Measurements from ENCODE around the gene PREB.

Gene PREB

DNA sequence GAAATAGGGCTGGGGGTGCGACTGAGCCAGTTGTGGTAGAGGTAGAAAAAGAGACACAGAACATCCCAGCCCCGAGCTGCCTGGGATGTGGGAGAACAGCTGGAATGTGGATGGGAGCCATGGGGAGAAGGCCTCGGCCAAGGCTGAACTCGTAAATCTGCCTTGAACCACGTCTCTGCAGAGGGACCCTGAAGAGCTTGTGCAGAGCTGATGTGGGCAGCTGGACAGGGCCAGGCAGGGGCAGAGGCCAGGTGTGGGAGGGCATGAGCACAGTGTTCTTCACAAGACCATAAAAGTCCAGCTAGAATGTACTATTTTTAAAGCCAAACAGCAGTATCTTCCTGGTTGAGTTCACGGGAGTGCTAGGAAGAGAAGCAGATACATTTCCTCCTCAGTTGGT lies 20.1 kb upstream of the PREB start:
- DNase-seq (ENCODE audit: low spot score): no peak
- in situ Hi-C loops (cut with MboI; ENCODE audit: low sequenced_read_pairs, unreplicated experiment): no loop called here
- TF ChIP-seq, protein P1, sequence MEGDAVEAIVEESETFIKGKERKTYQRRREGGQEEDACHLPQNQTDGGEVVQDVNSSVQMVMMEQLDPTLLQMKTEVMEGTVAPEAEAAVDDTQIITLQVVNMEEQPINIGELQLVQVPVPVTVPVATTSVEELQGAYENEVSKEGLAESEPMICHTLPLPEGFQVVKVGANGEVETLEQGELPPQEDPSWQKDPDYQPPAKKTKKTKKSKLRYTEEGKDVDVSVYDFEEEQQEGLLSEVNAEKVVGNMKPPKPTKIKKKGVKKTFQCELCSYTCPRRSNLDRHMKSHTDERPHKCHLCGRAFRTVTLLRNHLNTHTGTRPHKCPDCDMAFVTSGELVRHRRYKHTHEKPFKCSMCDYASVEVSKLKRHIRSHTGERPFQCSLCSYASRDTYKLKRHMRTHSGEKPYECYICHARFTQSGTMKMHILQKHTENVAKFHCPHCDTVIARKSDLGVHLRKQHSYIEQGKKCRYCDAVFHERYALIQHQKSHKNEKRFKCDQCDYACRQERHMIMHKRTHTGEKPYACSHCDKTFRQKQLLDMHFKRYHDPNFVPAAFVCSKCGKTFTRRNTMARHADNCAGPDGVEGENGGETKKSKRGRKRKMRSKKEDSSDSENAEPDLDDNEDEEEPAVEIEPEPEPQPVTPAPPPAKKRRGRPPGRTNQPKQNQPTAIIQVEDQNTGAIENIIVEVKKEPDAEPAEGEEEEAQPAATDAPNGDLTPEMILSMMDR (IDR thresholded peaks at IDR 0.05; ENCODE audit: borderline replicate concordance, control extremely low read depth, extremely low read depth, insufficient read depth, missing control alignments): no peak

DNA sequence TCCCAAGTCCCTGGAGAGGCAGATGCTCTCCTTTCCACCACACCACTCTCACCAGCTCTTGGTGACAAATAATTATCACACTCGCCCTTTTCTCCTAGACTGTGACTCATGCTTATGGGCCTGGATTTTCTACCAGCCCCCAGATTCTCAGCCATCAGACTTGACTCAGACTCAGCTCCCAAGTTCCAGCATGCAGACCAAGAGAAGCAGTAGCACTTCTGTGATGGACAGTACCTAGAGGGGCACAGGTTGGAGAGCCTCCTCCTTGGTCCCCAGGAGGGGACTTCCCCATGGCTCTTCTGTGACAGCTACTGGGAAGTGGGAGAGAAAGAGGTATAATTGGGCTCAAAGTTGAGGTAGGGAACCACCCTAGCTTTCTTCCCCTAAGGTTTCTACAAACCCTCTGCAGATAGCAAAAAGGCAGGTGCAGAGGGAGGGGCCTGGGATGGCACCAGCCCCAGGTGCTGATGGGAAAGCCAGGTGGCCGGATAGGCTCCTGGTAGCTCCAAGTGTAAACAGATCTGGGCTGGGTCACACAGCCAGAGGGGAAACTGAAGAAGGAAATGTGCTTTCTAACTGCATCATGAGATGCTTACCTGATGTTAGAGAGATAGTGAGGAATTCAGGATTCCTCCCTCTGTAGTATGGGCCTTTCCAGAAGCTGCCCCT lies 18.5 kb upstream of the PREB start:
- no peak for DNase-seq (ENCODE audit: low spot score)
- in situ Hi-C loops (cut with MboI; ENCODE audit: low sequenced_read_pairs, unreplicated experiment): no loop called here
- TF ChIP-seq, protein P1 (IDR thresholded peaks at IDR 0.05; ENCODE audit: borderline replicate concordance, control extremely low read depth, extremely low read depth, insufficient read depth, missing control alignments): no peak

DNA sequence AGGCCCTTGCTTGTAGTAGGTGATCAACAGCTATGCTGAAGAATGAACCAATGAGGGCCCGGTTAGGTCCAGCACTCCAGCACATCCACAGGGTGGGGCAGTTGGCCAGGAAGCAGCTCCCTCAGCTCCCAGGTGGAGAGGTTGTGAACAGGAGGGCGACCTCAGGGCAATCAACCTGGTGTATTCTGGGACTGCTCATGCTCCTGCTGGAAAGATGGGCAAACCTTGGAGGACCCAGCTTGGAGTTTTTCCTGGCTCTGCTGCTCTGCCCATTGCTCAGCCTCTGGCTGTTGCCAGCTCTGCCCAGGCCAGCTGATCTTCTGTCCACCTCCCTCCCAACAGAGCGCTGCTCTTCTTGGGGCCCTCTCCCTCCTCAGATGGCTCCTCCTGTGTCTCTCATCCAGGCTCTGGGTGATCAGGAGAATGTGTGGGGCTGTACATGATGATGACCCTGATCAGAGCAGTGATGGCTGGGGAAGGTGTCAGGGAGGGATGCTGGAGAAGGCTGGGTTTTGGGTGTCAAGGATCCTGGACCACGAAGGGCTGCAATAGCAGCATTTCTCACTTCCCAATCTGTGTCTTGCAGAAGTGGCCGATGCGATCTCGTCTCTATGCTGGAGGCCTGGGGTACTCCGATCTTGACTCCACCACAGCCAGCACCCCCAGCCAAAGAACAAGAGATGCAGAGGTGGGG lies 17.8 kb upstream of the PREB start:
- TF ChIP-seq, protein P1 (IDR thresholded peaks at IDR 0.05; ENCODE audit: borderline replicate concordance, control extremely low read depth, extremely low read depth, insufficient read depth, missing control alignments): no peak
- in situ Hi-C loops (cut with MboI; ENCODE audit: low sequenced_read_pairs, unreplicated experiment): no loop called here
- DNase-seq (ENCODE audit: low spot score): no peak

DNA sequence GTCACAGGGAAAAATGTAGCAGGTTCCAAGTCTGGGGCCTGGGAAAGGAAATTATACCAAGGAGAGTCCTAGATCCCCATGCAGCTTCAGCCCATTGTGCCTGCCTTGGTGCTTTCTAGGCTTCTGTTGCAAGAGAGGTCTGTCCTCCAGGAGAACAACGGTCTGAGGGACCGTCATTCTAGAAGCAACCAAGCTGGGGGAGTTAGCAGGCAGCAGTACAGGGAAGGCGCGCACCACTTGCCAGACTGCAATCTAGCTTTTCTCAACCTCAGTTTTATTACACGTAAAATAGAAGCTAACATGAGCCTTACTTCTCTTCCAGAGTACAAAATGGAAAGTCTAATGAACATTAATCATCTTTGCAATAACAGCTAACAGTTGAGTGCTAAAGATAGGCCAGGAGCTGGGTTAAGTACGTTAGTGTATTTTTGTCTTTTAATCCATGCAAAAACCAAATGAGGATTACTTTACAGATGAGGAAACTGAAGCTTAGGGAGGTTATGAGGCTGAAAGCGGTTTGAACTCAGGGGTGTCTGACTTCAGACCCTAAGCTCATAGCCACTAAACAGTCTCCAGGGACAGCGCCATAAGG lies 16.3 kb upstream of the PREB start:
- TF ChIP-seq, protein P1 (IDR thresholded peaks at IDR 0.05; ENCODE audit: borderline replicate concordance, control extremely low read depth, extremely low read depth, insufficient read depth, missing control alignments): no peak
- in situ Hi-C loops (cut with MboI; ENCODE audit: low sequenced_read_pairs, unreplicated experiment): no loop called here

DNA sequence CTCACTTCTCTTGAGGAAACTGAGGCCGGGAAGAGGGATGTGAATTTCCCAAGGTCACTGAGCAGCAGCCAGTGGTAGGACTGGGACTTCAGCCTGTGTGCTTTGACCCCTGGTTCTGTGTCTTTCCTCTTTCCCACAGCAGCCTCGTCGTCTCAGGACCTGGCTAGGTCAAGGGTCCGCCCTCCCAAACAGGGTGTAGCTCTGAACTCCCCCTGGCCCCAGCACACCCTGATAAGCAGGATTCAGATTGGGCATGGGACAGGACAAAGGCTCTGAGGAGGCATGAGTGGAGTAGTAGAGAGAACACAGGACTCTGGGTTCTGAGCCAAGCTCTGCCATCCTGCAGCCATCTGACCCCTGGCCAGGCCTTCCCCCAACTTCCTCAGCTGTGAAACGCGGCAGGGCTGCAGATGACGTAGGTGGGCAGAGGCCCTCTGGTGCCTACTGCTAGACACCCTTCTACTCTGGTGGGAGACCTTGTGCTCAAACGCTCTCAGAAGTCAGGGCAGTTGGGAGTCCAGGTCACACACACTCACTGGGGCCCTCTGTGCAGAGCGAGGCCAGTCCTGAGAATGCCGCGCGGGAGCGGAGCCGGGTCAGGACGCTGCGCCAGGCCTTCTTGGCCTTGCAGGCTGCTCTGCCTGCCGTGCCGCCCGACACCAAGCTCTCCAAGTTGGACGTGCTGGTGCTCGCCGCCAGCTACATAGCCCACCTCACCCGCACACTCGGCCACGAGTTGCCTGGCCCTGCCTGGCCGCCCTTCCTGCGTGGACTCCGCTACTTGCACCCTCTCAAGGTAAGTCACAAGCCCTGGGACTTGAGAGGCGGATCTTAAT lies 15.4 kb upstream of the PREB start:
- TF ChIP-seq, protein P1 (IDR thresholded peaks at IDR 0.05; ENCODE audit: borderline replicate concordance, control extremely low read depth, extremely low read depth, insufficient read depth, missing control alignments): no peak
- in situ Hi-C loops (cut with MboI; ENCODE audit: low sequenced_read_pairs, unreplicated experiment): no loop called here
- no peak for DNase-seq (ENCODE audit: low spot score)

More for the DNA sequence above, 16.3 kb upstream of the PREB start:
- no peak for DNase-seq (ENCODE audit: low spot score)

DNA sequence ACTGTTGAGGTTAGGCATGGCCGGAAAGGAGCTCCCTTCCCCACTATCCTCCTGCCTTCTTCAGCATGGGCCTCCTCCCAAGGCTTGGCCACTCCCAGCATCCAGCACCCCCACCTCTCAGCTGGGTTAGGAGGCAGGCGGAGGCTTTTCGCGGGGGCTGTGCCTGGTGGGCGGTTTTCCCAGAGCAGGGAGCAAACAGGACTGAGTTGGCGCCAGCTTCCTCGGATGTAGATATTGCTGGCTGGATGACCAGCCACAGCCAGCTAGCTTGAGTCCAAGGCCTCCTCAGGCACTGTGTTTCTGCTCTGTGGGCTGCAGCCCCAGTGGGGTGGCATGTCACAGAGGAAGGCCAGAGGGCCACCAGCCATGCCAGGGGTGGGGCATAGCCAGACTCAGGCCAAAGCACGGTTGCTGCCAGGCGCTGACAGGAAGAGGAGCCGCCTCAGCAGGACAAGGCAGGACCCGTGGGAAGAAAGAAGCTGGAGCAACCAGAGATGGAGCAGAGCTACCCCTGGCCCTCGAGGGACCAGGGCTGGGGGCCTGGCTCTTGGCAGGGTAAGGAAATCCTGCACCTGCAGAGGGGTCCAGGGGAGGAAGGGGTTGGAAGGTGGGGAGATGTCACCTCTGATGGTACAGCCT lies 14.5 kb upstream of the PREB start, which contains the start of gene TCF23:
TSS of gene TCF23 (plus strand) at position 204 of the 639 bp plus-strand sequence. CDS start at position 334, 130 bp downstream.
- in situ Hi-C loops (cut with MboI; ENCODE audit: low sequenced_read_pairs, unreplicated experiment): no loop called here
- no peak for DNase-seq (ENCODE audit: low spot score)
- TF ChIP-seq, protein P1 (IDR thresholded peaks at IDR 0.05; ENCODE audit: borderline replicate concordance, control extremely low read depth, extremely low read depth, insufficient read depth, missing control alignments): no peak
